Measurements from ENCODE around the gene EXOSC1. TPM values are rescaled to one million over a fixed set of nuclear protein-coding genes. Genes with fewer than 3 reads are reported as not detected.
"Not testable (repeated sequence)": the region's sequence is repeated elsewhere in the genome, so short reads cannot be mapped to it uniquely, and the experiment has no call there.

Gene EXOSC1
- total RNA-seq, 1 experiment from 2014 or later: 47.1 TPM

- H3K4me2 ChIP-seq (ENCODE audit: low read depth, low read length, poor library complexity, severe bottlenecking); H3K9me3 ChIP-seq (ENCODE audit: low read length); H4K20me1 ChIP-seq (ENCODE audit: insufficient read depth, low read depth, low read length); H3K27ac ChIP-seq (ENCODE audit: low read length); H3K9me2 ChIP-seq (replicated peaks; ENCODE audit: insufficient read depth, low read length); DNase-seq; H3K27me3 ChIP-seq (ENCODE audit: low read length); H3K4me3 ChIP-seq (ENCODE audit: low read length); H3K9ac ChIP-seq (ENCODE audit: low read length); H2AFZ ChIP-seq (ENCODE audit: low read length): not testable (repeated sequence)
- Histone ChIP-seq H3K79me2 (ENCODE audit: low read length) (peaks cover 26% of the 10 kb centered on the region), H3K36me3 (ENCODE audit: insufficient read depth, low read length) (peaks cover 12% of the 10 kb centered on the region; the same call in 1 of the 2 replicates), H3K4me1 (ENCODE audit: low read length) (peaks cover 22% of the 10 kb centered on the region)
These were observed 22.1 kb downstream of the EXOSC1 start for GRCh38 chr10:97423757-97424098.

GRCh38 chr10:97416565-97416964 lies 29.2 kb downstream of the EXOSC1 start:
- Histone ChIP-seq H3K4me3 (ENCODE audit: low read length) (no peak overlapping the region), H3K9me3 (ENCODE audit: low read length) (no peaks in the 10 kb centered on the region), H3K4me2 (ENCODE audit: low read depth, low read length, poor library complexity, severe bottlenecking) (no peak overlapping the region), H3K79me2 (ENCODE audit: low read length) (no peaks in the 10 kb centered on the region), H3K9ac (ENCODE audit: low read length) (no peak overlapping the region), H4K20me1 (ENCODE audit: insufficient read depth, low read depth, low read length) (no peaks in the 10 kb centered on the region), H3K36me3 (ENCODE audit: insufficient read depth, low read length) (no peaks in the 10 kb centered on the region), H3K27ac (ENCODE audit: low read length) (no peak overlapping the region), H2AFZ (ENCODE audit: low read length) (no peak overlapping the region), H3K9me2 (replicated peaks; ENCODE audit: insufficient read depth, low read length) (no peaks in the 10 kb centered on the region), H3K27me3 (ENCODE audit: low read length) (no peaks in the 10 kb centered on the region), H3K4me1 (ENCODE audit: low read length) (peaks cover 19% of the 10 kb centered on the region)
- DNase-seq: no peak

- H2AFZ ChIP-seq (ENCODE audit: low read length): no peak overlapping the region
- no peak for DNase-seq
- H3K27me3 ChIP-seq (ENCODE audit: low read length): no peaks in the 10 kb centered on the region
These were observed 32.9 kb downstream of the EXOSC1 start for GRCh38 chr10:97412891-97413304.

GRCh38 chr10:97411406-97411805 lies 34.4 kb downstream of the EXOSC1 start:
- Histone ChIP-seq H3K27ac (ENCODE audit: low read length) (no peak overlapping the region), H3K27me3 (ENCODE audit: low read length) (no peaks in the 10 kb centered on the region), H3K4me2 (ENCODE audit: low read depth, low read length, poor library complexity, severe bottlenecking) (no peak overlapping the region), H4K20me1 (ENCODE audit: insufficient read depth, low read depth, low read length) (no peaks in the 10 kb centered on the region), H3K79me2 (ENCODE audit: low read length) (no peaks in the 10 kb centered on the region), H3K36me3 (ENCODE audit: insufficient read depth, low read length) (no peaks in the 10 kb centered on the region), H3K4me1 (ENCODE audit: low read length) (peaks cover 9% of the 10 kb centered on the region), H3K9ac (ENCODE audit: low read length) (no peak overlapping the region), H3K4me3 (ENCODE audit: low read length) (no peak overlapping the region), H3K9me2 (replicated peaks; ENCODE audit: insufficient read depth, low read length) (no peaks in the 10 kb centered on the region), H3K9me3 (ENCODE audit: low read length) (no peaks in the 10 kb centered on the region), H2AFZ (ENCODE audit: low read length) (no peak overlapping the region)
- no peak for DNase-seq

More at GRCh38 chr10:97412891-97413304, 32.9 kb downstream of the EXOSC1 start:
- Histone ChIP-seq H3K4me3 (ENCODE audit: low read length) (no peak overlapping the region), H3K9me3 (ENCODE audit: low read length) (no peaks in the 10 kb centered on the region), H3K9me2 (replicated peaks; ENCODE audit: insufficient read depth, low read length) (no peaks in the 10 kb centered on the region), H3K27ac (ENCODE audit: low read length) (no peak overlapping the region), H3K4me2 (ENCODE audit: low read depth, low read length, poor library complexity, severe bottlenecking) (no peak overlapping the region), H3K4me1 (ENCODE audit: low read length) (peaks cover 7% of the 10 kb centered on the region), H3K36me3 (ENCODE audit: insufficient read depth, low read length) (no peaks in the 10 kb centered on the region), H3K79me2 (ENCODE audit: low read length) (no peaks in the 10 kb centered on the region), H4K20me1 (ENCODE audit: insufficient read depth, low read depth, low read length) (no peaks in the 10 kb centered on the region), H3K9ac (ENCODE audit: low read length) (no peak overlapping the region)

- Histone ChIP-seq H3K9me2 (replicated peaks; ENCODE audit: insufficient read depth, low read length) (no peaks in the 10 kb centered on the region), H3K79me2 (ENCODE audit: low read length) (no peaks in the 10 kb centered on the region), H3K4me1 (ENCODE audit: low read length) (peaks cover 2% of the 10 kb centered on the region), H3K4me3 (ENCODE audit: low read length) (no peak overlapping the region), H3K9ac (ENCODE audit: low read length) (no peak overlapping the region), H3K27ac (ENCODE audit: low read length) (no peak overlapping the region), H3K4me2 (ENCODE audit: low read depth, low read length, poor library complexity, severe bottlenecking) (no peak overlapping the region), H3K36me3 (ENCODE audit: insufficient read depth, low read length) (no peaks in the 10 kb centered on the region), H3K27me3 (ENCODE audit: low read length) (no peaks in the 10 kb centered on the region), H2AFZ (ENCODE audit: low read length) (no peak overlapping the region), H3K9me3 (ENCODE audit: low read length) (no peaks in the 10 kb centered on the region), H4K20me1 (ENCODE audit: insufficient read depth, low read depth, low read length) (no peaks in the 10 kb centered on the region)
- DNase-seq: no peak
These were observed 37.3 kb downstream of the EXOSC1 start for GRCh38 chr10:97408496-97408992.

GRCh38 chr10:97407952-97408248 lies 37.9 kb downstream of the EXOSC1 start:
- Histone ChIP-seq H3K36me3 (ENCODE audit: insufficient read depth, low read length) (no peaks in the 10 kb centered on the region), H3K4me3 (ENCODE audit: low read length) (no peak overlapping the region), H4K20me1 (ENCODE audit: insufficient read depth, low read depth, low read length) (no peaks in the 10 kb centered on the region), H3K9me3 (ENCODE audit: low read length) (no peaks in the 10 kb centered on the region), H3K27me3 (ENCODE audit: low read length) (no peaks in the 10 kb centered on the region), H3K79me2 (ENCODE audit: low read length) (no peaks in the 10 kb centered on the region), H3K9ac (ENCODE audit: low read length) (no peak overlapping the region), H3K9me2 (replicated peaks; ENCODE audit: insufficient read depth, low read length) (no peaks in the 10 kb centered on the region), H3K4me2 (ENCODE audit: low read depth, low read length, poor library complexity, severe bottlenecking) (no peak overlapping the region), H3K4me1 (ENCODE audit: low read length) (peaks cover 2% of the 10 kb centered on the region; the same call in 1 of the 2 replicates), H2AFZ (ENCODE audit: low read length) (no peak overlapping the region), H3K27ac (ENCODE audit: low read length) (no peak overlapping the region)
- DNase-seq: no peak

GRCh38 chr10:97407211-97407951 lies 38.4 kb downstream of the EXOSC1 start:
- Histone ChIP-seq H3K79me2 (ENCODE audit: low read length) (no peaks in the 10 kb centered on the region), H3K9me2 (replicated peaks; ENCODE audit: insufficient read depth, low read length) (no peaks in the 10 kb centered on the region), H2AFZ (ENCODE audit: low read length) (no peak overlapping the region), H3K4me2 (ENCODE audit: low read depth, low read length, poor library complexity, severe bottlenecking) (peak overlapping the region; percentile 67), H4K20me1 (ENCODE audit: insufficient read depth, low read depth, low read length) (no peaks in the 10 kb centered on the region), H3K4me1 (ENCODE audit: low read length) (peaks cover 2% of the 10 kb centered on the region; the same call in 1 of the 2 replicates), H3K27me3 (ENCODE audit: low read length) (no peaks in the 10 kb centered on the region), H3K36me3 (ENCODE audit: insufficient read depth, low read length) (no peaks in the 10 kb centered on the region), H3K4me3 (ENCODE audit: low read length) (peak overlapping the region; percentile 47; the same call in 1 of the 2 replicates), H3K9ac (ENCODE audit: low read length) (no peak overlapping the region), H3K9me3 (ENCODE audit: low read length) (no peaks in the 10 kb centered on the region), H3K27ac (ENCODE audit: low read length) (no peak overlapping the region)
- DNase-seq: peak; percentile 82

- DNase-seq; H3K9ac ChIP-seq (ENCODE audit: low read length); H3K27me3 ChIP-seq (ENCODE audit: low read length); H3K4me3 ChIP-seq (ENCODE audit: low read length); H3K79me2 ChIP-seq (ENCODE audit: low read length); H3K36me3 ChIP-seq (ENCODE audit: insufficient read depth, low read length); H3K4me2 ChIP-seq (ENCODE audit: low read depth, low read length, poor library complexity, severe bottlenecking); H3K4me1 ChIP-seq (ENCODE audit: low read length); H3K9me3 ChIP-seq (ENCODE audit: low read length); H3K9me2 ChIP-seq (replicated peaks; ENCODE audit: insufficient read depth, low read length); H4K20me1 ChIP-seq (ENCODE audit: insufficient read depth, low read depth, low read length); H3K27ac ChIP-seq (ENCODE audit: low read length): not testable (repeated sequence)
- peak overlapping the region; percentile 28; the same call in 1 of the 2 replicates for H2AFZ ChIP-seq (ENCODE audit: low read length)
These were observed 39.3 kb downstream of the EXOSC1 start for GRCh38 chr10:97406483-97406882.

Measured in Karpas-422 (cell line).